Gastrocnemius medialis (tissue), 4 donors: ENCODE data around the gene WWP2.

Experiments
- POLR2A ChIP-seq, 2 donors: fragments of 450-650 bp; IDR thresholded peaks; one replicate each; pipeline ENCODE4 v1.6.1; 2017; ENCODE audit warnings: antibody characterized with exemption in 2 of 2, mild to moderate bottlenecking in 2 of 2, moderate library complexity in 2 of 2
- TF ChIP-seq, protein P1 (sequence below), 5 experiments: fragments of 450-650 bp in 3 of 5; fragments of 200-600 bp in 2 of 5; sonication (generic) in 2 of 5; IDR thresholded peaks in 4 of 5; conservative IDR thresholded peaks in 1 of 5; 1 replicate in 4 of 5; 2 replicates in 1 of 5; pipeline ENCODE4 v1.5.1; 2016 to 2019; ENCODE audit warnings: antibody characterized with exemption in 5 of 5, mild to moderate bottlenecking in 3 of 5, moderate library complexity in 3 of 5

DNA sequence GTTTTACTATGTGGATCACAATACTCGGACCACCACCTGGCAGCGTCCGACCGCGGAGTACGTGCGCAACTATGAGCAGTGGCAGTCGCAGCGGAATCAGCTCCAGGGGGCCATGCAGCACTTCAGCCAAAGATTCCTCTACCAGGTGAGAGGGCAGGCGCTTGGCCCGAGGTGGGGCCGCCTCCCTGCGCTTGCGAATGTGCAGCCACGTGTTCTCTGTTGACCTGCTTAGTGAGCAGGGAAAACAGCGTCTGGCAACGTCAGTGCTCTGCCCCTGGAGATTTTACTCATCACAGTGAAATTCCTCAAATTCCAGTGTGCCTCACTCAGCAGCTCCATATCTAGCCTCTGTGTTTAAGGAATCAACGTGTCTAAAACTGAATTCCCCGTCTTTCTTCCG lies 155.6 kb downstream of the WWP2 start:
- TF ChIP-seq, protein P1, sequence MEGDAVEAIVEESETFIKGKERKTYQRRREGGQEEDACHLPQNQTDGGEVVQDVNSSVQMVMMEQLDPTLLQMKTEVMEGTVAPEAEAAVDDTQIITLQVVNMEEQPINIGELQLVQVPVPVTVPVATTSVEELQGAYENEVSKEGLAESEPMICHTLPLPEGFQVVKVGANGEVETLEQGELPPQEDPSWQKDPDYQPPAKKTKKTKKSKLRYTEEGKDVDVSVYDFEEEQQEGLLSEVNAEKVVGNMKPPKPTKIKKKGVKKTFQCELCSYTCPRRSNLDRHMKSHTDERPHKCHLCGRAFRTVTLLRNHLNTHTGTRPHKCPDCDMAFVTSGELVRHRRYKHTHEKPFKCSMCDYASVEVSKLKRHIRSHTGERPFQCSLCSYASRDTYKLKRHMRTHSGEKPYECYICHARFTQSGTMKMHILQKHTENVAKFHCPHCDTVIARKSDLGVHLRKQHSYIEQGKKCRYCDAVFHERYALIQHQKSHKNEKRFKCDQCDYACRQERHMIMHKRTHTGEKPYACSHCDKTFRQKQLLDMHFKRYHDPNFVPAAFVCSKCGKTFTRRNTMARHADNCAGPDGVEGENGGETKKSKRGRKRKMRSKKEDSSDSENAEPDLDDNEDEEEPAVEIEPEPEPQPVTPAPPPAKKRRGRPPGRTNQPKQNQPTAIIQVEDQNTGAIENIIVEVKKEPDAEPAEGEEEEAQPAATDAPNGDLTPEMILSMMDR (IDR thresholded peaks at IDR 0.05 in 4 of 5, conservative IDR thresholded peaks at IDR 0.05 in 1 of 5) = no peak
- peak in 1 of 2 donors; percentile 6 for TF ChIP-seq POLR2A (IDR thresholded peaks at IDR 0.05)
